HG02852 (cell line): ENCODE results near the gene MTCH1.
"Not testable (repeated sequence)": the region's sequence is repeated elsewhere in the genome, so short reads cannot be mapped to it uniquely, and the experiment has no call there.

ENCODE experiments used
- ATAC-seq: cut with Tn5 transposase; IDR thresholded peaks from one replicate; pipeline ENCODE4 v1.9.1; 2021; ENCODE audit warnings: mild to moderate bottlenecking, moderate library complexity; ENCODE audit not compliant: unreplicated experiment

The MTCH1 gene

DNA sequence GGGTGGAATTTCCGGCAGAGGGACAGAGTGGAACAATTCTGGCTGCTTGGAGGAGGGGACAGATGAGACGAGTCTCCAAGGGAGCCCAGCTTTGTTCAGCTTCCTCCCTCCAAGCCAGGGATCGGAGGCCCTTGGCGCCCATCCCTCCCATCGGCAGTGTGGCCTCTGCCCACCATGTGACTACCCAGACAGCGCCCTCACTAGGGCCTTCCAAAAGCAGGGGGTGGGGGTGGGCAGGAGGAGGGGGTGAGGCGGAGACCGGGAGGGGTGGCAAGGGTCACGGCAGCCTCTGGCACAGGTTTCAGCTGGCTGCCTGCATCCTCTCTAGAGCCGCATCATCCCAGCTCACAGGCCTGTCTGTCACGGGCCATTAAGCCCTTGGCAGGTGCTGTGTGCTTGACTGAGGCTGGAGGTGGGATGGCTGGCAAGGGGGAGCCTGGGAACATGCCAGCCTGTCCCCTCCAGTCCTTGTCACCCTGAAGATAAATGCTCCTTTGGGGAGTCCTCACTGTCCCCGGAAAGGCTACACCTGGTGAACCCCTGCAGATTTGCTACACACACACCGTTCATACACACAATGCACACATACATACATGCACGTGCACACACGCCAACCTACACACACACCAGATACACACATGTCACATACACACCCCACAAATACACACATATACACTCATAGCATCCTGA is 13.2 kb upstream of the MTCH1 start:
- ATAC-seq = no peak

DNA sequence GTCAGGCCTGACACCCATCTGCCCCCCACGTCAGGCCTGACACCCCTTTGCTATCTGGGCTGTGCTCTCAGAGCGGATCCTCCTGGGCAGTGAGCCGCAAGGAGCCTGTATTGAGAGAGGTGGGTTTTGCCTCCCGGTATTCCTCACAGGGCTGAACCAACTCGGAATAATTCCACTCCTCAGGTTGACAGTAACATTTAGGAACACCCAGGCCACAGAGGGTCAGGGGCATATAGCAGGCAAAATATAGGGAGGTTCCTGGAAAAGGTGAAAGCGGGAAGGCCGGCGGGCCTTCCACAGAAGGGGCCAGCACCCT is 12.7 kb upstream of the MTCH1 start:
- no peak for ATAC-seq

DNA sequence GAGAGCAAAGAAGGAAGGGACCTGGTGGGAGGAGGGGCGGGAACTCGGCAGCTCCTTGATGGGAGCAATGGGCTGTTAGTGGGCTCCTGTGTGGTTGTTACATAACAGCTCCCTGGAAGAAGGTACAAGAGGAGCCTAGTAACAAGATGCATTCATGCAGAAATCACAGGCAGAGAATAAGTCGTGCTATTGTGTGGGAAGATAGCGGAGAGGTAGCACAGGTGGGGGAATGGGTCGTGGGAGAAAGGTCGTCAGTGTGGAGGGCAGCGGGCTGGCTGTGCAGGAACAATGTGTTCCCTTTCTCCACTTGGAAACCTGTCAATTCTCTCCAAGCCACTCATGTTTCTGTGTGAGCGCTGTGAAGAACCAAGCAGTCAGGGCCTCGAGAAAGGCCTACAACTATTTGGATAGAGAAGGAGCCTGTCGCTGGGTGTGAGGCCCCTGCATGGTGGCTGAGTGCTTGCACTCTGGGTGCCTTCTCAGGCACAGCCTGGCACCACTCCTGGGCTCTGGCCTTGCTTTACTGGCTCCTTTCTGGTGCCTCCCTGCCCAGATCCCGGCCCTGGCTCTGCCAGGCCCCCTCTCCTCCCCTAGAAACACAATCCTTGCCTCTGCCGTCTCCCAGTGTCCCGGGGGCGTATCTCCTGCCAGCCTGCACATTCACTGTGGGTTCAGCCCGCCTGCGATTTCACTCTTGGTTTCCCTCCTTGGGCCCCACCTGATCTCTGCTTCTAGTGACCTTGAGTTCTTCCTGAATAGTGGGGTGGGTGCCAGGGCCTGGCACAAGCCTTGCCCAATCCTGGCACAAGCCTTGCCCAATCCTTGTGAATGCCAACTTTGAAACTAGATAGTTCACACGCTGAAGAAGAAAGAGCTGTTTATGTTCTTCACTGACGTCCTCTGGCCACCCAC is 12.1 kb upstream of the MTCH1 start:
- no peak for ATAC-seq

DNA sequence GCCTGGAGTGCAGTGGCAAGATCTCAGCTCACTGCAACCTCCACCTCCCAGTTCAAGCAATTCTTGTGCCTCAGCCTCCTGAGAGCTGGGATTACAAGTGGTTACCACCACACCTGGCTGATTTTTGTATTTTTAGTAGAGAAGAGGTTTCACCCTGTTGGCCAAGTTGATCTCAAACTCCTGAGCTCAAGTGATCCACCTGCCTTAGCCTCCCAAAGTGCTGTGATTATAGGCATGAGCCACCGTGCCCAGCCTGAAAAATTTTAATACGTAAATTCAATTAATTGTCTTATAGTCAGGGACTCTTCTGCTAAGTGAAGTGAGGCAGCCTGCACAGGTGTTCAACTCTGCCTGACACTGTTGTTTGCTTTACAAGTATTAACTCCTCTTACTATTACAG is 4.4 kb upstream of the MTCH1 start:
- not testable (repeated sequence) for ATAC-seq

DNA sequence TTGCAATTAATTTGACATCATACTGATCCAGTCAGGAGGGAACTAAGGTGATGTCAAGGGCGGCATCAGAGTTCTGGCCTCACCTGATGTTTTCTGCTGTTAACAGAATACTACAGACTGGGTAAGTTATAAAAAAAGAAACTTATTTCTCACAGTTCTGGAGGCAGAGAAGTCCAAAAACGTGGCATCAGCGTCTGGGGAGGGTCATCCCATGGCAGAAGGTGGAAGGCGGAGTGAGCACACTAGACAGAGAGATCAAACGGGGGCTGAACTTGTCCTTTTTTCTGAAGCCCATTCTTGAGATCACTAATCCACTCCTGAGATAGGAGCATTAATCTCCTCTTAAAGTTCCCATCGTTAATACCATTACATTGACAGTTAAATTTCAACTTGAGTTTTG is 3.3 kb upstream of the MTCH1 start:
- no peak for ATAC-seq

DNA sequence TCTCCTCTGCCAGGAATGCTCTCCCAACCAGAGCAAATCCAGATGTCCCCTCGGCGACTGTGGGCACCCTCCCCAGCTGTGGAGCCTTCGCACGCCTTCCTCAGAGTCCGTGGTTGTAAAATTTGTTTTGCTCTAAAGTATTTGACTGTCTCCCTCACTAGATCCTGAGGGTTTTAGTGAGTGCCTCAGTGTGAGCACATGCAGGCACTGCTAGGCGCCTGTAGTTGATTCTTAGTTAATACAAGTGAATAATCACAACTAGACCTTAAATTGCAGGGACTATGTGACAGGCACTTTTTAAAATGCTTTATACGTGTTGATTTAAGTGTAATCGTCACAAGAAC is 680 bp upstream of the MTCH1 start:
- ATAC-seq = peak; percentile 13

DNA sequence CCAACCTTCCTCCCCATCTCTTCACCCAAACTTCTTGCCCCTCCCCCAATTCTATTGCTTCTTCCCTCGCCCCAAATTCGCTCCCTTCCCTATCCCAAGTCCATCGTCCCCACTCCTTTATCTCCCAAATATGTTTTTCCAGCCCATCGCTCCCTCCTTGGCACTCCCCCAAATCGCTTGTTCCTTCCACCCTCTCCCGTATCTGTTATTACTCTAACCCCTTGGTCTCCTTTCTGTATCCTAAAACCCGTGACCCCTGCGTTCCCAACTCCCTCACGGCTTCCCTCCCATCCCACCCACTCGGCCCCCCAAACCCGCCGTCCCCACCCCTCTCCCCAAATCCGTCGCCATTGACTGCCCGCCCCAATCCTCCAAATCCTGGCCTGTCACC is 584 bp downstream of the MTCH1 start:
- ATAC-seq = no peak

DNA sequence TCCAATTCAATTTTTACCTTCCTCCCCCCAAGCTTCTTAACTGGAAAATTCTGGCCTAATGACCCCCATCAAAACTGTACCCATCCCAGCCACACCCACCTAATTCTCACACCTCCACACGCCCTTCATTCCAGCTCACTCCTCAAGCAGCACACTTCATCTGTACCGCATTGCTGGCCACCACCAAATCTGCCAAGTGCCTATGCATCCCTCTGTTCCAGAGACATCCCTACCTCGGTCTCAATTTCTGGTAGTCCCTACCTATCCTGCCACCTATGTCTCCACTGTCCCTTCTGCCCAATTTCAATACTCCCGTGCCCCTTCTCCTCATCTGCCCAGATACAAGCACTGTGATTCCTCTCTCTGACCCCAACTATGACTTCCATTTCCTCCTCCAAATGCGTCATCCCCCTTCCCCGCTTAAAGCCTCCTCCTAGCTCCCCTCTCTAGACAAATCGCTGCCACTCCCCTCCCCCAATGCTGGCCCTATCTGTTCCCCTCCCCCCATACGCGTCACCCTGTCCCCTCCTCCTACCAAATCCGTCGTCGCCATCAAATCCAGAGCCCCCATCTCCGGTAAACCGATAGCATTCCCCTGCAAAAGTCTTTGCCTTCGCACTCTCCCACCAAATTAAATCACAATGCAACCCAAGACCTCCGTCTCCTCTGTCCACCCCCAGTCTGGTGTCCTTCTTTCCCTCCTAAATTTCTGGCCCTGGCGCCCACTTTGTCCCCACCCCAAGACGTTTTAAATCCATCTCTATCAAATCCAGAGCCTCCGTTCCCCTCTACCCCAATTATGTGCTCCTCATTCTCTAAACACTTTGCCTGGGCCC is 1.2 kb downstream of the MTCH1 start:
- no peak for ATAC-seq

DNA sequence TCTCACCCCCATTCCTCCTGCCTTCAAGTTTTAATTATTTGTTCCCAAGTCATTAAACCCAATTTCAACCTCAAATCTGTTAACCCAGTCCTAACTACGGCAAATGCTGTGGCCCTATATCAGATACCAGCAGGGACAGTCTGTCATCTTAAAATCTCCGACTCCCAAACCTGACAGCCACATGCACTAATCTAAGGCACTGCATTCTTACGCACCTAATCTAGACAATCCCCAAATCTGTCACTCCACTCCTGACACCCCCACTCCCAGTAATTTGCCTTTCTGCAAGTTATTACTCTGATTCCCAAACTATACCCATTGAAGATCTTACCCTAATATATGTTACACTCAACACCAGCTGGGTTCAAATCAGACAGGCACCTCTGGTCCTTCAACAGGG is 2.5 kb downstream of the MTCH1 start:
- no peak for ATAC-seq

DNA sequence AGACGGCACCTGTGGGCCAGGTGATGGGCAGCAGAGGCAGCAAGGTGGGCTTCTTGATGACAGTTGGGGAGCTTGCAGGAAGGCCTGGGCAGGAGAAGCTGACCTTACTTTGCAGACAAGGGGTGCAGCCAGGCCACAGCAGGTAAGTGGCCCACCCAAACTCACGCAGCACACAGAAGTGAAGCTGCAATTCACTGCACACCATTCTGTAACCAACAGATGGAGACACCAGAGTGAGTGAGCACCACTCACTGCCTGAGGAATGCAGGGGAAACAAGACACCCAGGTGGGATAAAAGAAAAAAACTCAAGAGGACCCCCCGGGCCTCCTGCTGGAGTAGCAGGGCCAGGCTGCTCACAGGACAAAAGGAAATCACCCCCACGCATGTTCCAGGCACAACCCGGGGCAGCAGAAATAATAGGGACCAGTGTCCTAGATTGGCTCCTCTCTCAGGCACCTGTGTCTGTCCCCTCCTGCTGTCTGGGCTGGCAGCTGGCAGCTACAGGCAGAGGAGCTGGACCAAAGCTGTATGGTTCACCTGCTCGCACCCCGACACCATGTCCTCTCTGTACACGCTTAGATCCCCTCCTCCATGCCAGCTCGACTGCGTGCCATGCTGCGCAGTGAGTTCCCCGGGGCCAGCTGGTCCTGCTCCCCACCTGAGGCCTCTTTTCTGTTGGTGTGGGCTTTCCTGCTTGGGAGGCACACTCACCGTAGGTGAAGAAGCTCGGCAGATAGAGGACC is 4.9 kb downstream of the MTCH1 start:
- ATAC-seq = no peak

DNA sequence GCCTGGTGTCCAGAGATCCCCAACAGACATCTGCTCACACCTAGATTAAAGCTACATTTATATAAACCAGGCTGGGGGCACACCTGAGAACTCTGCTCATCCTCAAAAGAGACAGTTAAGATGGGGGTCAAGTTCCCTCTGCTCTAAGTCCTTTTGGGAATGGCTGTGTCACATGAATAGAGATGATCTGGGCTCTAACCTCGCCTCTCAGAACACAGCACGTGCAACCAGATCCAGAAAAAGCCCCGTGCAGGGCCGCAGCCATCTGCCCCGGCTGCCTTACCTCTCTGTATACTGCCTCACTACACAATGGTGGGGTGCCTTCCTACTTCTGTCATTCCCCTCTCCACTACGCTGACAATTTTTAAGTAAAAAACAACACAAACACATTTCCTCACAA is 5.9 kb downstream of the MTCH1 start:
- ATAC-seq = no peak

DNA sequence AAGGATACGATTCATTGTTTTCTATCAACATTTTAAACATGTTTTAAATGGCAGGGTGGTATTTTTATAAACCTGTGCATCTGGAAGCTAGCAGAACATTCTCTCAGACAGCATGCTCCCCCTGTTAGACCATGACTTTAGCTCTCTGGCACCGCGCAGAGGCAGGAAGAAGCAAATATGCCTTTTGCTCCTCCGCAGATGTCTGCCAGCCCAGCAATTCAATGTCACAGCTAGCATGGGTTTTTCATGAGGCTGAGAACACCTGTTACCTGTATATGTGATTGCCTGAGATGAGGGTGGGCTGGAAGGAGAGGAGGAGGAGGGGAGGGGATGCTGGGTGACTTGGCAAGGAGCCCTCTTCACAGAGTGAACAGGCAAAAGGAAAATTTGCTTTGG is 6.7 kb downstream of the MTCH1 start:
- ATAC-seq = no peak

DNA sequence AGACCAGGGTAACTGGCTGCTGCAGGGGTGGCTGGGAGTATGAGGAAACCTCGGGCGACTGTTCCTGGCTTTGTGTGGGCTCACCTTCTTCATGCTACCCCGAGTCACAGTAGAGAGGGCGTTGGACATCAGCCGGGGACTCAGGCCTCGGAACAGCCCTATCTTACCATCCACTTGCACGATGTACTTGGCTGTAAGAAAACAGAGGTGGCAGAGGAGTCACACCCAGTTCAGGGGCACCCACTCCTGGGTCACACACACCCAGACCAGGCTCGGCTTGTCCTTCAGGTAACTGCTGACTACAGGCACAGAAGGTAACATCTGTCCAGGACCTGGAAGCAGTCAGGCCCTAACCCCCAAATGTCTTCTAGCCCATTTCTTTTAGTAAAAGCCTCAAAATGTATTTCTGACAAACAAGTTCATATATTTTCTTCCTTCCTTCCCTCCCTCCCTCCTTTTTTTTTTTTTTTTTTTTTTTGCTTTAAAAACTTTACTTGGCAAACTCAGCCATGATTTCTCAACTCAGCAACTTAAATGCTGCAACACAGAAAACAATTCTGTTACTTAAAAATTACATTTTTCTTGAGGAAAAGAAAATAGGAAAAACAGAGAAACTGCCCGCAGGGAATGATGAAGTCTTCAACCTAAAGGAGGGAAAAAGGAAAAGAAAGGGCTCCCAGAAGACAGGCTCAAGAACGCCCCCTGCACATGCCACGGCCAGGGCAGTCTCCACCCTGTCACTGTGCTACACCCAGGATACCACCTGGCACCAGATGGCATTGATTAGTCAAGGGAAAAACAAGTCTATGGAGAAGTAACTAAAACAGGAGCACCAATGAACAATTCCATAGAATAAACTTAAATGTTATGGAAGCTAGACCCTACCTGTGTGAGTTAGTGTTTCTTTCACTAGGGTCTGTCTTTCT is 7.3 kb downstream of the MTCH1 start:
- no peak for ATAC-seq

DNA sequence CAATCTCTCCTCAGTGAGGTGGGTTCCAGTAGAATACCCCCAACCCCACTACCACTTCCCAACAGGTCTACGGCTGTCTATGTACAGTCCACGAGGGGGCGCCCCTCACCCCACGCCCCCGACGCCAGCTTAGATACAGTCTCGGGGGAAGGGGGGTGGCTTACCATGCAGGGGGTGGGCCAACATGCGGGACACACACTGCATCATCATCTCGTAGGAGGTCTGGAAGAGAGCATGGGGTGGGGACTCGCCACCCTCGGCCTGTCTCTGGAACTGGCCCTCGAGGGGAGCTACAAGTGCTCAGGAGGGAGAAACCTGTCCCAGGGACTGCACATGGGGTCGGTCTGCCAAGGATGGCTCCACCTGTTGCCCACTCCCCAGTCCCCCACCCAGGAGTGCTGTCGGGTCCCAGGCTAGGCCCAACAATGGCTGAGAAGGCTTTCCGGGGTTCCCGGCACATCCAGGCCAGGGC is 8.5 kb downstream of the MTCH1 start:
- no peak for ATAC-seq

DNA sequence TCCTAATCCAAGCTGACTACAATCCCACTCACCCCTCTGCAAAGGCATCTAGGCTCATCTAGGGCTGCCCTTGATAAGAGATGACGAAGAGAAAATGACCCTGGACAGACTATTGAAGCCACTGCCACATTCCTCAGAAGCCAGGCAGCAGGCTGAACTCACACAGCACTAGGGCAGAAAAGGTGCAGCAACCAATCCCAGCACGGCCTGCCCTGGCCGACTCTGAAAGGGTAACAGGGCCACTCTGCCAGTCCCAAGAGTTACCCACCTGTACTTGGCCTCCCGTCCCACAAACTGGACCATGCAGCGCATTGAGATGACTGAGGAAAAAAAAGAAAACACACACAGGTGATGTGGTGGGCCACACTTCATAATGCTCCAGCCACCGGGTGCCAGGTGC is 9.1 kb downstream of the MTCH1 start:
- ATAC-seq = no peak

DNA sequence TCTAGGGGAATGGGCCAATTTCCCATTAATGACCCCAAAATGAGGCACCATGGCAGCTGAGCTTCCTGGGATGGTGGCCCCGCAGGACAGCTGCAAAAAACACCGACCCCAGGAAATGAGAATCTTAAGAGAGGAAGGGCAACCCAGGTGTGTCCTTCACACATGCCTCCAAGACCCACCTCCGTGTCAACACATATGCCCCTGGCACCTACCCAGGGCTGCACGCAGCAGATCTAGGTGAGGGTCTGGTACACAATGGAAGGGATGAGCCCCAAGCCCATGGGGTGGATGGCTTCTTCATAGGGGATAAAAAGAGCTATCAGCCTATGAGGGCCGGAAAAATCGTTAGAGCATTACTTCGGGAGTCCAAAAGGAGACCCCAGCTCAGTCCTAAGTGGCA is 9.5 kb downstream of the MTCH1 start:
- ATAC-seq = no peak

DNA sequence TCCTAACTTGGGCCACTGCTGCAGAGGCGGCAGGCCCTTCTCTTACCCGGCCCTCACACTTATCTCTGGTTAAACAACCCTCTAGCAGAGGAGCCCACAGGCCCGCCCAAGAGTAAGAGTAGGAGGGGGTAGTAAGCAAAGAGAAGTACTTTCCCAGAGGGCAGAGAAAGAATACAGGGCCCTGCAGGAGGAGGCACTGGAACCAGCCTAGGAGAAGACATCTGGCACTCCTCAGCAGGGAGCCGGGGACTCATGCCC is 10.1 kb downstream of the MTCH1 start:
- no peak for ATAC-seq

DNA sequence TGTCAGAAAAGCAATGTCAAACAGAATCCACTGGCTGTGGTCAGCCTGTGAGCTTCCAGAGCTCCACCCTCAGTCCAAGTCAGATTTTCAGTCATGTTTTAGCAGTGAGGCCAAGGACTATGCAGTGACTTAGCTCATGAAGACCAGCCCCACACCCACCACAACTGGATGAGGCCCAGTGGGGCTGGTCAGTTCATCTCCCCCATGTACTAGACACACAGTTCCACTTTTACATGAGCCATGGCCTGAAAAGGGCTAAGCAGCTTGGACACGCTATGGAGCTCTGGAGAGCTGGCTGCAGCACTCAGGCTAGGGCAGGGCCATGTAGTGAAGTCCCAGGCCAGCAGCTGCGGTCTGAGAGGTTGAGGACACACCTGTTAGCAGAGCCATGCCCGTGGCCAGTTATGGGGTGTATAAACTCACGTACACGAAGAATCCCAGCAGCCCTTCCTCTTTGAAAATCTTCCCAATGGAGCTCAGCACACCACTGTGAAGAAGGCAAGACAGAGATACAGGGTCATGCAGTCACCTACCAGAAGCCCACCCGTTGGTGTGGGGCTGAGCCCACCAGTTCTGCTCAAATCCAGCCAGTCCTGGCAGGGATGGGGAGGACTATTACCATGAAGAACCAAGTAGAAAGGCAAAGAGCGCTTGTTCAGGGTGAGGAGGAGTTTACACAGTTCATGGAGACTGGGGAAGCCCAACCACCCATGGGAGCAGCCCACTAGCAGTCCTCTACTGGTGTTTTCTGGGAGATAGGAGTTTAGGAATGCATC is 10.6 kb downstream of the MTCH1 start:
- ATAC-seq = no peak

DNA sequence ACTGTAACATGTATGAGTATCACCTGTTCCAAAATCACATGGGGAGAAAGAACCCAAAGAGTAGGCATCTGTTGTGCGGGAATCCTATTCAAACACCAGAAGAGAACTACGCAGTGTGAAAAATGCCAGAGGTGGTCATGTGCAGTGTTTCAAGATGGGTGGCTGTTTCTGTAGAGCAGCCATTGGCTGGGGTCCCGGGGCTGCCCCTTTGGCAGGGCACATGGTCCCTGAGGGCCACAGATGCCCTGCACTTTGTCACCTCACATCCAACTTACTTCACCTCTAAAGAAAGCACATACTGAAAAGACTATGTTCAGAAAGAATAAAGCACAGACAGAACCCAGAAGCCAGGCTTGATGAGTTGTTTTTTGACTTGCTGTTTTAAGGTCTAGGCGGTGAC is 12.3 kb downstream of the MTCH1 start:
- ATAC-seq = no peak

DNA sequence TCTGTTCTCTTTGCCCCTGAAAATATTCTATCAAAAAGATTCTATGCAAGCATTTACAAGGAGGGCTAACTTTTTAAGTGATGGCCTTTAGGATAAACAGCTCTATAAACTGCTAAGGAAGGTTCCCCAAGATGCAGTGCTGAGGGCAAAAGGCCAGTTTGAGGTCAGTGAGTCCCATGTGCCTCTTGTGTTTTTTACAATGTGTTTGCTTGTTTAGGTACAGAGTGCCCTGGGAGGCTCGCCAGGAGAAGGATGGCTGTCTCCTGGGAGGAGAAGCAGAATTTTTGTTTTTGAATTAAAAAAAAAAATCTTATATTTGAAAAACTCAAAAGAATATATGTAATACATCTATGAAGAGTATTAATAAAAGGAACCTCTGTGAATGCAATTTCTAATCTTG is 12.8 kb downstream of the MTCH1 start:
- no peak for ATAC-seq
